GM12878 (cell line): ENCODE measurements around the gene SNF8.

Experiments
- ATF2 ChIP-seq: IDR thresholded peaks from 2 replicates; pipeline ENCODE4 v1.6.1; 2012; ENCODE audit warnings: low read length, inconsistent platforms
- EP300 ChIP-seq, 2 experiments: fragments of 150-350 bp in 1 of 2; IDR thresholded peaks; 2 replicates each; pipeline ENCODE4 v1.6.1; 2011 to 2012; ENCODE audit warnings: low read depth in 2 of 2, low read length in 2 of 2, borderline replicate concordance in 1 of 2, improper control_type of control experiment in 1 of 2, inconsistent platforms in 1 of 2; ENCODE audit not compliant: control insufficient read depth in 1 of 2
- EZH2 ChIP-seq: IDR thresholded peaks from 2 replicates; pipeline ENCODE4 v1.6.1; 2012; ENCODE audit warnings: low read depth, mild to moderate bottlenecking, control low read depth, inconsistent platforms, low read length, borderline replicate concordance; ENCODE audit not compliant: control insufficient read depth
- PKNOX1 ChIP-seq: fragments of 450-650 bp; IDR thresholded peaks from 2 replicates; pipeline ENCODE4 v1.6.1; 2016; ENCODE audit warnings: mild to moderate bottlenecking
- RELA ChIP-seq: fragments of 450-650 bp; IDR thresholded peaks from 2 replicates; pipeline ENCODE4 v1.8.0; 2014; ENCODE audit warnings: borderline replicate concordance; ENCODE audit not compliant: partially characterized antibody
- USF2 ChIP-seq: IDR thresholded peaks from 2 replicates; pipeline ENCODE4 v1.6.1; 2011; ENCODE audit warnings: low read depth, low read length, improper control_type of control experiment, borderline replicate concordance
- ZBTB33 ChIP-seq: fragments of 450-650 bp; IDR thresholded peaks from 2 replicates; pipeline ENCODE4 v1.6.1; 2017; ENCODE audit warnings: mild to moderate bottlenecking

- TF ChIP-seq EZH2 (no peak), ATF2 (no peak), USF2 (no peak), RELA (no peak), EP300 (IDR thresholded peaks at IDR 0.05; ENCODE audit: borderline replicate concordance in 1 of 2, control insufficient read depth in 1 of 2, low read depth in 2 of 2, low read length in 2 of 2) (no peak), ZBTB33 (no peak), PKNOX1 (no peak)
Measured at GRCh38 chr17:48989100-48989499, 44.5 kb upstream of the SNF8 start.
